Transverse colon (tissue), 4 donors: Measurements from ENCODE around the gene LRP3. TPM values are rescaled to one million over a fixed set of nuclear protein-coding genes. Genes with fewer than 3 reads are reported as not detected.

Experiments used
- DNase-seq: peaks from one replicate; pipeline ENCODE4 v3.0.0-alpha.2; 2019
- H3K27ac ChIP-seq, 4 donors: fragments of 200-600 bp; sonication (generic); 2 replicates each; pipeline ENCODE4 v1.5.1; 2016 to 2018; ENCODE audit warnings: inconsistent platforms in 4 of 4
- H3K27me3 ChIP-seq: fragments of 200-600 bp; sonication (generic); 2 replicates; pipeline ENCODE4 v1.5.1; 2017; ENCODE audit warnings: inconsistent platforms
- H3K36me3 ChIP-seq, 4 donors: fragments of 200-600 bp; sonication (generic); 2 replicates each; pipeline ENCODE4 v1.5.1; 2017 to 2019; ENCODE audit warnings: inconsistent platforms in 4 of 4
- H3K4me1 ChIP-seq, 4 donors: fragments of 200-600 bp; sonication (generic); 2 replicates each; pipeline ENCODE4 v1.5.1; 2017 to 2020; ENCODE audit warnings: inconsistent platforms in 4 of 4
- H3K4me3 ChIP-seq, 4 donors: fragments of 200-600 bp; sonication (generic); 1 replicate in 1 of 4; 2 replicates in 3 of 4; pipeline versions ENCODE4 v1.5.1 to v1.6.1; 2017 to 2019; ENCODE audit warnings: inconsistent platforms in 4 of 4
- H3K9me3 ChIP-seq, 2 donors: fragments of 200-600 bp; sonication (generic); 2 replicates each; pipeline ENCODE4 v1.5.1; 2017 to 2019; ENCODE audit warnings: inconsistent platforms in 2 of 2
- EP300 ChIP-seq: sonication (generic); formaldehyde crosslinking; IDR thresholded peaks from one replicate; pipeline ENCODE4 v1.6.1; 2017; ENCODE audit warnings: antibody characterized with exemption, low read depth
- POLR2A ChIP-seq: fragments of 450-650 bp; IDR thresholded peaks from one replicate; pipeline ENCODE4 v1.6.1; 2016; ENCODE audit warnings: antibody characterized with exemption, mild to moderate bottlenecking, moderate library complexity
- POLR2AphosphoS5 ChIP-seq, 3 donors: sonication (generic); formaldehyde crosslinking; IDR thresholded peaks; one replicate each; pipeline ENCODE4 v1.6.1; 2016; ENCODE audit warnings: antibody characterized with exemption in 3 of 3
- WGBS, 2 donors: methylation state at CpG; one replicate each; pipeline ENCODE4 v1.1.5; 2018; ENCODE audit warnings: low coverage in 1 of 2; 5-methylcytosine and 5-hydroxymethylcytosine counted together
- in situ Hi-C, 4 donors: fragments of 200-750 bp; cut with MboI; loops; one replicate each; pipeline versions ENCODE4 v1.15.0 to v1.15.1; 2017; ENCODE audit warnings: low sequenced_read_pairs in 3 of 4, low pct_ligation_motif_present in 1 of 4, low pct_unique_long_range_greater_than_20kb in 1 of 4
- intact Hi-C: fragments of 100-400 bp; cut with DNase I; formaldehyde crosslinking; loops from one replicate; pipeline ENCODE4 v1.15.1; 2023; ENCODE audit warnings: low total_unique reads
- total RNA-seq, 4 donors: library from RNA; depleted of rRNA; stranded (reverse); fragments of >200 nt; gene quantifications; one replicate each; pipeline ENCODE4 v1.1.0, GENCODE V29; 2016
- TF ChIP-seq, protein P1 (sequence below), 5 experiments: fragments of 200-600 bp in 3 of 5; fragments of 450-650 bp in 2 of 5; sonication (generic) in 3 of 5; IDR thresholded peaks; 1 replicate in 2 of 5; 2 replicates in 3 of 5; pipeline ENCODE4 v1.5.1; 2016 to 2017; ENCODE audit warnings: antibody characterized with exemption in 5 of 5, inconsistent platforms in 3 of 5, mild to moderate bottlenecking in 2 of 5, moderate library complexity in 1 of 5

The LRP3 gene
- total RNA-seq, 4 donors from 2014 or later = 12.5 to 23.6 (median 17.1) TPM

DNA sequence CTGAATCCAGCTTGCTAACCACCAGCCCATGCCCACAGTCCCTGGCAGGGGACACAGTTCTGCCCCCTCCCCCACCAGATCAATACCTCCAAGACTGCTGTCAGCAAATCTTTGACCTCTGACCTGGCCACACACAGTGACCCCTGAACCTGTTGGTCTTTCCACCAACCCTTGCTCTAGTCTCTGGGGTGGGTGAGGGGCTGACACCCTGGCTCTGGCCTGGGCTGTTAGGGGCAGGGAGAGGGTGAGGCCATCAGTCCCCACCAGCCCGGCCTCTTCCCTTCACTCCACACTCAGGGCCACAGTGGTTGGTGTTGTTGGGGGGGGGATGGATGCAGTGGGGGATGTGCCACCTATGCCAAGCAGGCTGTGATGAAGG lies 53.3 kb downstream of the LRP3 start:
- in situ Hi-C loops = loop anchor here in 1 of 4 donors (25.0 kb wide), 1 partner anchor 515 kb away; no protein-coding TSS in a partner anchor
- 80% methylated on average over 1 of the region's 1 CpG; no CpG with 5 or more reads in 1 of the 2 donors for WGBS, 2 donors
- intact Hi-C loops = no loop called here

GRCh38 chr19:33248104-33248503 lies 54.0 kb downstream of the LRP3 start:
- Histone ChIP-seq H3K27ac (no peak overlapping the region), H3K4me3 (no peak overlapping the region), H3K9me3 (peaks cover 3 to 9% of the 10 kb centered on the region in 2 donors), H3K36me3 (no peaks in the 10 kb centered on the region), H3K4me1 (no peaks in the 10 kb centered on the region), H3K27me3 (peaks cover 2% of the 10 kb centered on the region)
- TF ChIP-seq EP300 = no peak
- TF ChIP-seq, protein P1, sequence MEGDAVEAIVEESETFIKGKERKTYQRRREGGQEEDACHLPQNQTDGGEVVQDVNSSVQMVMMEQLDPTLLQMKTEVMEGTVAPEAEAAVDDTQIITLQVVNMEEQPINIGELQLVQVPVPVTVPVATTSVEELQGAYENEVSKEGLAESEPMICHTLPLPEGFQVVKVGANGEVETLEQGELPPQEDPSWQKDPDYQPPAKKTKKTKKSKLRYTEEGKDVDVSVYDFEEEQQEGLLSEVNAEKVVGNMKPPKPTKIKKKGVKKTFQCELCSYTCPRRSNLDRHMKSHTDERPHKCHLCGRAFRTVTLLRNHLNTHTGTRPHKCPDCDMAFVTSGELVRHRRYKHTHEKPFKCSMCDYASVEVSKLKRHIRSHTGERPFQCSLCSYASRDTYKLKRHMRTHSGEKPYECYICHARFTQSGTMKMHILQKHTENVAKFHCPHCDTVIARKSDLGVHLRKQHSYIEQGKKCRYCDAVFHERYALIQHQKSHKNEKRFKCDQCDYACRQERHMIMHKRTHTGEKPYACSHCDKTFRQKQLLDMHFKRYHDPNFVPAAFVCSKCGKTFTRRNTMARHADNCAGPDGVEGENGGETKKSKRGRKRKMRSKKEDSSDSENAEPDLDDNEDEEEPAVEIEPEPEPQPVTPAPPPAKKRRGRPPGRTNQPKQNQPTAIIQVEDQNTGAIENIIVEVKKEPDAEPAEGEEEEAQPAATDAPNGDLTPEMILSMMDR (IDR thresholded peaks at IDR 0.05) = no peak
- no peak for TF ChIP-seq POLR2A
- TF ChIP-seq POLR2AphosphoS5 (IDR thresholded peaks at IDR 0.05) = no peak
- intact Hi-C loops (no loop called here), in situ Hi-C loops (loop anchor here in 1 of 4 donors (25.0 kb wide), 1 partner anchor 514 kb away; no protein-coding TSS in a partner anchor)
- WGBS, 2 donors = 88% methylated on average over 8 of the region's 8 CpGs; no CpG with 5 or more reads in 1 of the 2 donors
- no peak for DNase-seq

More for the DNA sequence above, 53.3 kb downstream of the LRP3 start:
- no peak overlapping the region for H3K4me3 ChIP-seq
- no peaks in the 10 kb centered on the region for H3K27me3 ChIP-seq
- no peaks in the 10 kb centered on the region for H3K36me3 ChIP-seq
- no peak for DNase-seq
- H3K4me1 ChIP-seq = no peaks in the 10 kb centered on the region
- peaks cover 3 to 9% of the 10 kb centered on the region in 2 donors for H3K9me3 ChIP-seq
- TF ChIP-seq, protein P1 (IDR thresholded peaks at IDR 0.05) = no peak
- TF ChIP-seq POLR2AphosphoS5 (IDR thresholded peaks at IDR 0.05) = no peak
- TF ChIP-seq POLR2A = no peak
- TF ChIP-seq EP300 = no peak
- H3K27ac ChIP-seq = no peak overlapping the region

DNA sequence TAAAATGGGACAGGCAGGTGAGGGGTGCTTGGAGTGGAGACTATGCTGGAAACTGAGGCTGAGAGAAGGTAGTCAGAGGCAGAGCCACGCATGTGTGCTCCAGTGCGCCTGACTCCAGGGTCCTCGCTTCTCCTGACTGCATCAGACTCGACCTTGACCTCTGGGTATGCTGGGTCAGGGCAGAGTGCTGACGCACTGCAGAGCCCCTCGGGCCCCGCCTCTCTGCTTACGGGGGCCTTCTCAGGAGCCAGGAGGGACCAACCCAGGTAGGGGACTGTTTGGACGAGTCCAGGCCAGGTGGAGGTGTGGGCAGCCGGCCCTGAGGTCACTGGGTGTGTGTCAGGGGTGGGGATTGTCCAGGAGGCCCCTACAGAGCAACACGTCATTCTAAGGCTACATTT lies 54.4 kb downstream of the LRP3 start:
- in situ Hi-C loops (loop anchor here in 1 of 4 donors (25.0 kb wide), 1 partner anchor 514 kb away; no protein-coding TSS in a partner anchor), intact Hi-C loops (no loop called here)
- no peak overlapping the region for H3K27ac ChIP-seq
- no peak for DNase-seq
- H3K4me1 ChIP-seq = no peaks in the 10 kb centered on the region
- peaks cover 3 to 9% of the 10 kb centered on the region in 2 donors for H3K9me3 ChIP-seq
- H3K36me3 ChIP-seq = no peaks in the 10 kb centered on the region
- peaks cover 3% of the 10 kb centered on the region for H3K27me3 ChIP-seq
- TF ChIP-seq, protein P1 (IDR thresholded peaks at IDR 0.05) = no peak
- TF ChIP-seq POLR2A (no peak), EP300 (no peak), POLR2AphosphoS5 (IDR thresholded peaks at IDR 0.05) (no peak)
- 74% methylated on average over 11 of the region's 11 CpGs; no CpG with 5 or more reads in 1 of the 2 donors for WGBS, 2 donors
- no peak overlapping the region for H3K4me3 ChIP-seq

DNA sequence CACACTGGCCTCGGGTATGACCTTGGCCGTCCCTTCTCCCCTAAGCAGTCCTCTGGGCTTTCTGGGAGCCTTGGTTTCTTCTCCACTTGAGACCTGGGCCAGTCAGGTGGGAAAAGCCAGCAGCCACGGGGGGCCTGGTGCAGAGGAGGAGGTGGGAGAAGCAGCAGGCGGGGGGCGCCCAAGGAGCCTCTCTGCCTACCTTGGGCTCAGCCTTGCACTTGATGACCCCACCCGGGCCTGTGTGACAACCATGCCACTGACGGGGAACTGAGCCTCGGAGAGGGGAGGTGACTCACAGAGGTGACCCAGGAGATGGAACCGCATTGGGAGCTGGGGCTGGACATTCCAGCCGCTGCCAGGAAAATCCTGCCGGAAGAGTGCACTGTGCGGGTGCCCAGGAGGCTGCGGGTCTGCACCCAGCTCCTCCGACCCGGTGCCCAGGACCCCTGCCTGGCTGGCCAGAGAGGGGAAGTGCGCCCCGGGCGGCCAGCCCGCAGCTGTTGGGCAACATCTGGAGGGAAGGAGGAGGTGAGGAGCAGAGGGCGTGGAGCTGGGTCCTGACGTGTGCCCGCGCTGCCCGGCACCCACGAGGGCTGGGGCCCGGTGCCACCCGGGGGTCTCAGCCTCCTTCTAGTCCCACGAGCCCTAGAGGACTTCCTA lies 55.0 kb downstream of the LRP3 start:
- intact Hi-C loops = no loop called here
- DNase-seq = no peak
- no peak for TF ChIP-seq POLR2AphosphoS5 (IDR thresholded peaks at IDR 0.05)
- TF ChIP-seq EP300 = no peak
- TF ChIP-seq POLR2A = no peak
- TF ChIP-seq, protein P1 (IDR thresholded peaks at IDR 0.05) = peak in 1 of 5 experiments; percentile 31
- H3K9me3 ChIP-seq = peaks cover 3 to 9% of the 10 kb centered on the region in 2 donors
- in situ Hi-C loops = loop anchor here in 1 of 4 donors (25.0 kb wide), 1 partner anchor 513 kb away; no protein-coding TSS in a partner anchor
- H3K27me3 ChIP-seq = peaks cover 3% of the 10 kb centered on the region
- no peaks in the 10 kb centered on the region for H3K36me3 ChIP-seq
- H3K4me1 ChIP-seq = no peaks in the 10 kb centered on the region
- H3K27ac ChIP-seq = no peak overlapping the region
- no peak overlapping the region for H3K4me3 ChIP-seq
- WGBS, 2 donors = 43% methylated on average over 17 of the region's 28 CpGs; no CpG with 5 or more reads in 1 of the 2 donors
